SK-N-SH treated with all-trans-retinoic acid at 6 μM for 48 hours (cell line): ENCODE results near the gene GPHN.
"Not testable (repeated sequence)": the region's sequence is repeated elsewhere in the genome, so short reads cannot be mapped to it uniquely, and the experiment has no call there.

Experiments
- PPARA ChIP-seq: fragments of 250-450 bp; sonication (Bioruptor Pico); IDR thresholded peaks from 2 replicates; pipeline ENCODE4 v1.5.0; 2020; ENCODE audit warnings: mild to moderate bottlenecking, borderline replicate concordance
- SNAI2 ChIP-seq: fragments of 250-450 bp; sonication (Bioruptor Pico); IDR thresholded peaks from 2 replicates; pipeline ENCODE4 v1.5.0; 2020; ENCODE audit warnings: mild to moderate bottlenecking, moderate library complexity
- TSHZ2 ChIP-seq: fragments of 250-450 bp; sonication (Bioruptor Pico); IDR thresholded peaks from 2 replicates; pipeline ENCODE4 v1.5.0; 2020; ENCODE audit warnings: mild to moderate bottlenecking, moderate library complexity
- TF ChIP-seq, protein P1 (sequence below): fragments of 250-450 bp; sonication (Bioruptor Pico); IDR thresholded peaks from 2 replicates; pipeline ENCODE4 v1.5.1; 2021; ENCODE audit warnings: mild to moderate bottlenecking, moderate library complexity

- TF ChIP-seq PPARA; TSHZ2; SNAI2 (CRISPR knock-in tag): not testable (repeated sequence)
- TF ChIP-seq, protein P1, sequence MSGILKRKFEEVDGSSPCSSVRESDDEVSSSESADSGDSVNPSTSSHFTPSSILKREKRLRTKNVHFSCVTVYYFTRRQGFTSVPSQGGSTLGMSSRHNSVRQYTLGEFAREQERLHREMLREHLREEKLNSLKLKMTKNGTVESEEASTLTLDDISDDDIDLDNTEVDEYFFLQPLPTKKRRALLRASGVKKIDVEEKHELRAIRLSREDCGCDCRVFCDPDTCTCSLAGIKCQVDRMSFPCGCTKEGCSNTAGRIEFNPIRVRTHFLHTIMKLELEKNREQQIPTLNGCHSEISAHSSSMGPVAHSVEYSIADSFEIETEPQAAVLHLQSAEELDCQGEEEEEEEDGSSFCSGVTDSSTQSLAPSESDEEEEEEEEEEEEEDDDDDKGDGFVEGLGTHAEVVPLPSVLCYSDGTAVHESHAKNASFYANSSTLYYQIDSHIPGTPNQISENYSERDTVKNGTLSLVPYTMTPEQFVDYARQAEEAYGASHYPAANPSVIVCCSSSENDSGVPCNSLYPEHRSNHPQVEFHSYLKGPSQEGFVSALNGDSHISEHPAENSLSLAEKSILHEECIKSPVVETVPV (CRISPR knock-in tag), result not testable (repeated sequence)
Measured at GRCh38 chr14:66502836-66503235, 5.1 kb upstream of the GPHN start.
